Lower leg skin (tissue), 3 donors: Measurements from ENCODE around the gene ESYT2.

Experiments
- POLR2A ChIP-seq, 2 donors: fragments of 450-650 bp; IDR thresholded peaks; one replicate each; pipeline ENCODE4 v1.6.1; 2016 to 2017; ENCODE audit warnings: antibody characterized with exemption in 2 of 2, mild to moderate bottlenecking in 1 of 2, moderate library complexity in 1 of 2
- TF ChIP-seq, protein P1 (sequence below), 3 donors: fragments of 450-650 bp; IDR thresholded peaks; one replicate each; pipeline ENCODE4 v1.5.1; 2016; ENCODE audit warnings: antibody characterized with exemption in 3 of 3, mild to moderate bottlenecking in 3 of 3, moderate library complexity in 2 of 3

DNA sequence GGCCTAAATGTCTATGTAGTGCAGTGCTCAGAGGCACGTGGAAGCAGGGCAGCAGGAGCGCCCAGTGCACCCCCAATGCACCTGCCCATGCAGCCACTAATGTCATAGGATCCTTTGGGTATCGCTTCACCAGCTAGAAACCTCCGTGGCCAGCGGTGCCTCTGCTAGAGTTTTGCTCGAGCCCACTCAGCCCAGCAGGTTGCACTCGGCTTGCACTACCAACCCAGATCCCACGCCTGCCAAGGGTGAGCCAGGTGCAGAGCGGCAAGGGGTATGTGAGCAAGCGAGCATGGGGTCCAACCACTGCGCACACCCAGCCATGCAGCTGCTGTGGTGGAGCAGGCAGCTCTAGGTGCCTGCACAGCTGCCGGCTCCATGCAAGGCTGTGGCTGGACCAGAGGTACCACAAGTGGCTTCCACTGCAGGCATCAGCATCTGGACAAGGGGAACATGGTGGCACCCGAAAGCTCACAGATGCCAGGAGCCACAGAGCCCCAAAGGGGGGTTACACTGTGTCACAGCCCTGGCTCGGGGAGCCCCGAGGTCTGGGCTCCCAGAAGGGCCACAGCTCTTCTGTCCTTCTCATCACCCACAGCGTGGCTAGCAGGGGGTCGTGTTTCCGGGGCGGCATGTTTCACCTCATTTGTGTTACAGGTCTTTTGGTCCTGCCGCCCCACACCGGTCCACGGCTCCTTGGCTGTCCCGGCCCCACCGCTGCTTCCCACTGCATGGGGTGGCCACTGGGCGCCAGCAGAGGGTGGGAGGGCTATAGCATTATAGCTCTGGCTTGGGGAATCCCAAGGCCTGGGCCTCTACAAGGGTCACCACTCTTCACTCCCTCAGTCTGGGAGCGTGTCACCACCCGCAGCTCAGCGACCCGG lies 122.4 kb downstream of the ESYT2 start:
- TF ChIP-seq, protein P1, sequence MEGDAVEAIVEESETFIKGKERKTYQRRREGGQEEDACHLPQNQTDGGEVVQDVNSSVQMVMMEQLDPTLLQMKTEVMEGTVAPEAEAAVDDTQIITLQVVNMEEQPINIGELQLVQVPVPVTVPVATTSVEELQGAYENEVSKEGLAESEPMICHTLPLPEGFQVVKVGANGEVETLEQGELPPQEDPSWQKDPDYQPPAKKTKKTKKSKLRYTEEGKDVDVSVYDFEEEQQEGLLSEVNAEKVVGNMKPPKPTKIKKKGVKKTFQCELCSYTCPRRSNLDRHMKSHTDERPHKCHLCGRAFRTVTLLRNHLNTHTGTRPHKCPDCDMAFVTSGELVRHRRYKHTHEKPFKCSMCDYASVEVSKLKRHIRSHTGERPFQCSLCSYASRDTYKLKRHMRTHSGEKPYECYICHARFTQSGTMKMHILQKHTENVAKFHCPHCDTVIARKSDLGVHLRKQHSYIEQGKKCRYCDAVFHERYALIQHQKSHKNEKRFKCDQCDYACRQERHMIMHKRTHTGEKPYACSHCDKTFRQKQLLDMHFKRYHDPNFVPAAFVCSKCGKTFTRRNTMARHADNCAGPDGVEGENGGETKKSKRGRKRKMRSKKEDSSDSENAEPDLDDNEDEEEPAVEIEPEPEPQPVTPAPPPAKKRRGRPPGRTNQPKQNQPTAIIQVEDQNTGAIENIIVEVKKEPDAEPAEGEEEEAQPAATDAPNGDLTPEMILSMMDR (IDR thresholded peaks at IDR 0.05) = no peak
- no peak for TF ChIP-seq POLR2A (IDR thresholded peaks at IDR 0.05)
